Activated effector memory CD4-positive, alpha-beta T cell treated with Interleukin-2 at 50 U/mL for 16 hours (primary cell): ENCODE results near the gene MYH9.
A peak's percentile ranks its signal among the peaks of the same experiment; 100 is the strongest.
"Not testable (repeated sequence)": the region's sequence is repeated elsewhere in the genome, so short reads cannot be mapped to it uniquely, and the experiment has no call there.

Experiments used
- DNase-seq: peaks from one replicate; pipeline ENCODE4 v3.0.0-alpha.2; 2020

Gene MYH9

GRCh38 chr22:36387959-36388726 is at the start of gene MYH9:
Gene MYH9 (minus strand): TSS chr22:36387967. CDS start chr22:36349236, 38,731 bp downstream.
- DNase-seq, result peak; percentile 98

GRCh38 chr22:36435516-36436415 is 48.0 kb upstream of the MYH9 start:
- DNase-seq, result peak; percentile 49

GRCh38 chr22:36433318-36434231 is 45.8 kb upstream of the MYH9 start:
- no peak for DNase-seq

GRCh38 chr22:36432592-36433317 is 45.0 kb upstream of the MYH9 start:
- no peak for DNase-seq

GRCh38 chr22:36431977-36432376 is 44.2 kb upstream of the MYH9 start:
- no peak for DNase-seq

GRCh38 chr22:36430863-36431262 is 43.1 kb upstream of the MYH9 start:
- DNase-seq, result no peak

- DNase-seq, result not testable (repeated sequence)
These were observed 40.2 kb upstream of the MYH9 start for GRCh38 chr22:36427952-36428351.

- DNase-seq, result no peak
These were observed 38.3 kb upstream of the MYH9 start for GRCh38 chr22:36425977-36426523.

GRCh38 chr22:36424901-36425579 is 37.3 kb upstream of the MYH9 start:
- DNase-seq, result no peak

- DNase-seq, result not testable (repeated sequence)
These were observed 36.7 kb upstream of the MYH9 start for GRCh38 chr22:36424466-36424865.

GRCh38 chr22:36423461-36424404 is 36.0 kb upstream of the MYH9 start:
- DNase-seq, result no peak

GRCh38 chr22:36422287-36423014 is 34.7 kb upstream of the MYH9 start:
- DNase-seq, result no peak

GRCh38 chr22:36419912-36420882 is 32.4 kb upstream of the MYH9 start:
- DNase-seq, result no peak

GRCh38 chr22:36419177-36419911 is 31.6 kb upstream of the MYH9 start:
- no peak for DNase-seq

GRCh38 chr22:36417281-36417686 is 29.5 kb upstream of the MYH9 start:
- no peak for DNase-seq

GRCh38 chr22:36415415-36416168 is 27.8 kb upstream of the MYH9 start:
- DNase-seq, result no peak
